ENCODE data around the gene PLEKHJ1.

PLEKHJ1 gene

GRCh38 chr19:2195361-2195760, 40.8 kb downstream of the PLEKHJ1 start:
- no peak for DNase-seq

- DNase-seq: no peak
Observed at GRCh38 chr19:2194513-2195078, 41.5 kb downstream of the PLEKHJ1 start.

GRCh38 chr19:2193807-2194206, 42.3 kb downstream of the PLEKHJ1 start:
- no peak for DNase-seq

- no peak for DNase-seq
Observed at GRCh38 chr19:2192862-2193261, 43.3 kb downstream of the PLEKHJ1 start.

- DNase-seq: no peak
Observed at GRCh38 chr19:2191456-2192310, 44.4 kb downstream of the PLEKHJ1 start.

GRCh38 chr19:2190848-2191455, 45.2 kb downstream of the PLEKHJ1 start:
- no peak for DNase-seq

- DNase-seq: no peak
Observed at GRCh38 chr19:2189880-2190279, 46.2 kb downstream of the PLEKHJ1 start.

GRCh38 chr19:2188708-2189385, 47.3 kb downstream of the PLEKHJ1 start:
- no peak for DNase-seq

GRCh38 chr19:2187159-2187558, 49.0 kb downstream of the PLEKHJ1 start:
- DNase-seq: no peak

- DNase-seq: no peak
Observed at GRCh38 chr19:2186071-2186846, 49.9 kb downstream of the PLEKHJ1 start.

- no peak for DNase-seq
Observed at GRCh38 chr19:2185734-2186070, 50.4 kb downstream of the PLEKHJ1 start.

- no peak for DNase-seq
Observed at GRCh38 chr19:2184422-2184975, 51.6 kb downstream of the PLEKHJ1 start.
